NCI-H2107 (cell line): ENCODE data around the gene MBD5.
"Not testable (repeated sequence)": the region's sequence is repeated elsewhere in the genome, so short reads cannot be mapped to it uniquely, and the experiment has no call there.

ENCODE experiments used
- DNase-seq: peaks from one replicate; lab custom pipeline; 2025; lab: John Stamatoyannopoulos, UW

The MBD5 gene

DNA sequence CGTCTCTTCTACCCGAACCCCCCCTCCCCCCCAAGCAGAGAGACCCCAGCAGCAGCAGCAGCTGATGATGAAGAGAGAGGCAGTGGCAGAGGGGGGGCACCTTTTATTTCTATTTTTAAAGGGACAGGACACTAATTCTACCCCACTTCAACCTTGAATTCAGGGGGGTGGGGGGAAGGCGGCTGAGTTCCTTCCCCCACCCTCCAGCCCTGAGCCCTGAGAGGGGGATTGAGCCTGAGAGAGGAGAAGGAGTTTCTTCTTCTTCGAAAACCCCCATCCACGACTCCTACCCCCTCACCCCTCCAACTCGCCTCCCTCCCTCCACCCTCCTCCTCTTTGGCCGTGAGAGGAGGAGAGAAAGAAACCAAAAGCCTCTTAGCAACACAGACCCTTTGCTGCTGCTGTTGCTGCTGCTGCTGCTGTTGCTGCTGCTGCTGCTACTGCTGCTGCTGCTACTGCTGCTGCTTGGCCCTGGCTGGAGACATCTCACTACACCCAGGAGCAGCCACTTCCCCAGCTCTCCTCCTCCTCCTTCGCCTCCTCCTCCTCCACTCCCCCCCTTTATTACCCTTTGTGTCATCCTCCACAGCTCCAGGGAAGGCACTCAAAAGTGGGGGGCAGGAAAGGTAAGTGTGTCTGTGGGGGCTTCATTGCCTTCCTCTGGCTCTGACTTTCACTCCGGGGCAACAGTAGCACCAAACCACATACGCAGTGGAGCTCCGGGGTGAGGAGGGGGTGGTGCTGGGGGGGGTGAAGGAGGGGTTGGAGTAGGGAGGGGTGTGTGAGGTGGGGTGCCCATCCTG is at the start of gene MBD5:
TSS of gene MBD5 (plus strand) at position 33 of the 803 bp plus-strand sequence.
- DNase-seq: no peak

- DNase-seq: no peak
Observed at GRCh38 chr2:147976102-147976501, 44.8 kb upstream of the MBD5 start.

- DNase-seq: no peak
Observed at GRCh38 chr2:147977679-147978078, 43.2 kb upstream of the MBD5 start.

GRCh38 chr2:147980940-147981528 is 39.9 kb upstream of the MBD5 start:
- DNase-seq: no peak

GRCh38 chr2:147989102-147989501 is 31.8 kb upstream of the MBD5 start:
- DNase-seq: no peak

GRCh38 chr2:147989809-147990403 is 31.0 kb upstream of the MBD5 start:
- DNase-seq: no peak

GRCh38 chr2:147994965-147995364 is 25.9 kb upstream of the MBD5 start:
- DNase-seq: not testable (repeated sequence)

GRCh38 chr2:147996828-147997227 is 24.1 kb upstream of the MBD5 start:
- no peak for DNase-seq

GRCh38 chr2:147998203-147998602 is 22.7 kb upstream of the MBD5 start:
- DNase-seq: no peak

GRCh38 chr2:147999126-147999525 is 21.8 kb upstream of the MBD5 start:
- no peak for DNase-seq

GRCh38 chr2:148000095-148000494 is 20.8 kb upstream of the MBD5 start:
- no peak for DNase-seq

DNA sequence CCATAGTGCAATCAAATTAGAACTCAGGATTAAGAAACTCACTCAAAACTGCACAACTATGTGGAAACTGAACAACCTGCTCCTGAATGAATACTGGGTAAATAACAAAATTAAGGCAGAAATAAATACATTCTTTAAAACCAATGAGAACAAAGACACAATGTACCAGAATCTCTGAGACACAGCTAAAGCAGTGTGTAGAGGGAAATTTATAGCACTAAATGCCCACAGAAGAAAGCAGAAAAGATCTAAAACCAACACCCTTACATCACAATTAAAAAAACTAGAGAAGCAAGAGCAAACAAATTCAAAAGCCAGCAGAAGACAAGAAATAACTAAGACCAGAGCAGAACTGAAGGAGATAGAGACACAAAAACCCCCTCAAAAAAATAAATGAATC is 18.5 kb upstream of the MBD5 start:
- not testable (repeated sequence) for DNase-seq

DNA sequence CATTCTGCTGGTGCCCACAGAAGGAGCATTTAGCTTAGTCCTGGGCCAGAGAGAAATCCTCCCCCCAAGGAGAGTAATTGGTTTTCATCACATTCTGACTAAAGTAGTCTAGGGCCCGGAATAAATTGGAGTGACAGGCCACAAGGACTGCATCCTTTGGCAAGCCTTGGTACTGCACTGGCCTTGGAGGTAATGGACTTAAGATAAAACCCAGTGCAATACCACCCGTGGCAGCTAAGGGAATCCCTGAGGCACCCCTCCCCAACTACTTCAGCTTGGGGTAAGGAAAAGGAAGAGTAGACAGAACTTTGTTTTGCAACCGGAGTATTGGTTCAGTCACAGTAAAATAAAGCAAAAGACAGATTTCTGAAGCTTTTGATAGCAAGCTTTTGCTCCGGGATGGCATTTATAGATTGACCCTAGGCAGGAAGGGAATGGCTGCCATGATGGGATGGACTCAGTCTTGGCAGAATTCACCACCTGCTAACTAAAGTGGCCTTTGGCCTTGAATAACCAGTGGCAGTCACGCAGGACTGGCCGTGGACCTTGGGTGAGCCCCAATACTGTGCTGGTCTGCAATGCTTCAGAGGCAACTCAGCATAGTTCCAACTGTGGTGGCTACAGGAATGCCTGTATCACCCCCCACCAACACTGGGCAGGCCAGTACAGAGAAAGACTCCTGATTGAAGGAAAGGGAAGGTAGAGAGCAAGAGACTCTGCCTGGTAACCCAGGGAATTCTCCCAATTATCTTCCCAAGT is 14.5 kb upstream of the MBD5 start:
- DNase-seq: no peak

GRCh38 chr2:148007219-148007900 is 13.5 kb upstream of the MBD5 start:
- no peak for DNase-seq

GRCh38 chr2:148008411-148008810 is 12.5 kb upstream of the MBD5 start:
- DNase-seq: not testable (repeated sequence)

GRCh38 chr2:148013876-148014275 is 7.0 kb upstream of the MBD5 start:
- DNase-seq: no peak

- DNase-seq: no peak
Observed at GRCh38 chr2:148014616-148015015, 6.3 kb upstream of the MBD5 start.

DNA sequence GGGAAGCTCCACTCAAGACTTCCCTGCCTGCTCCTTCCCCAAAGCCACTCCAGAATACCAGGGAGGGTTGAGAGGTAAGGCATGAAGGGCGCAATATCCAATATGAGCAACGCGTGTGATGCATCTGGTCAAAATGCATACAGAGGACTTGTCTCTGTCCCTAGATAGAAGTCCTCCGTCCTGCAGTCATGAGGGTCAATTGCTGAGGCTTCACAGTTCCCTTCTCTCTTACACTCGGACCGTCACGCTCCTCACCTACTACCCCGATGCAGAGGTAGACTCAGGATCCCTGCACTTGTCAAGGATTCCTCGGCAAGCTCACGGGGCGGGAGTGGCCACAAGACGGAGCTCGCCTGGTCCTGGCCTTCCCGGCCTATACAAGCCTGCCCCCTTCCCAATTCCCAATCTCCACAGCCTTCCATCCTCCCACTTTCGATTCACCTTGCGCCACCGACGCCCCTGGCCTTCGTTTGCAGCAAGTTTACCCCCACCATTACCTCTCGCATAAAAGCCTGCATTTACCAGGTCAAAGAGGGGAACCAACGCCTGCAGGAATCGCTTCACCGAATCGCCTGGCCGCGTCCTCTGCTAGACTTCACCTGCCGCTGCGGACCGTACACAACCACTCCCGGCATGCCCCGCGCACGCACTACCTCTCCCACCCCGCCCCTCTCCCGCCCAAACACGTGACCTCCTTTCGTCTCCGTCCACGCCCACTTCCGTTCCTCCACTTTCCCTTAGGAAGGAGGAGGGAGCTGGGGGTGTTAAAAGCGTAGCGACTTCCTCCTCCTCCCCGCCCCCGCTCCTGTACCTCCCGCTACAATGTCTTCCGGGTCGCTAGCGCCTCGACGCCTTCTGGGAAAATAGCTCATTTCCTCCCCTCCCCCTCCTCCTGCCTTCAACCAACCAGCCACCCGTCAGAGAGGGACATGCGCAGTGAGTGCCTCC is 506 bp upstream of the MBD5 start, which contains the start of gene ORC4:
TSS of gene ORC4 (minus strand) at position 627 of the 948 bp plus-strand sequence. CDS start 44,779 bp downstream, outside the sequence.
- peak; percentile 86 for DNase-seq

GRCh38 chr2:148021886-148022285 is 995 bp downstream of the MBD5 start:
- DNase-seq: no peak

GRCh38 chr2:148022351-148022750 is 1.5 kb downstream of the MBD5 start:
- no peak for DNase-seq

- no peak for DNase-seq
Observed at GRCh38 chr2:148022882-148023281, 2.0 kb downstream of the MBD5 start.
